ENCODE measurements around the gene TMEM59L. TPM values are rescaled to one million over a fixed set of nuclear protein-coding genes. Genes with fewer than 3 reads are reported as not detected.

TMEM59L gene
- total RNA-seq, 2 donors from 2014 or later = 0.66 to 2.1 TPM

GRCh38 chr19:18660051-18660910 lies 47.6 kb downstream of the TMEM59L start:
- ATAC-seq = peak; percentile 51
- Histone ChIP-seq H3K9me3 (no peaks in the 10 kb centered on the region), H3K4me1 (no peaks in the 10 kb centered on the region), H3K36me3 (replicated peaks in 1 of 2; ENCODE audit: insufficient read depth in 1 of 2, low read depth in 2 of 2) (peaks cover 0 to 1% of the 10 kb centered on the region in 2 donors), H3K27ac (peak overlapping the region in 3 of 4 donors; percentile 39 to 73 (median 55)), H3K4me3 (no peak overlapping the region), H3K27me3 (no peaks in the 10 kb centered on the region)
- DNase-seq = peak in 3 of 4 donors; percentile 27 to 49 (median 41)
- intact Hi-C loops (cut with DNase I) = no loop called here
- 84 to 86% methylated on average over 20 to 32 of the region's 37 CpGs for WGBS, 2 donors
- no peak for TF ChIP-seq POLR2A (IDR thresholded peaks at IDR 0.05)
- no peak for TF ChIP-seq CTCF (IDR thresholded peaks at IDR 0.05)

- no peak for DNase-seq
- peaks cover 0 to 3% of the 10 kb centered on the region in 2 donors for H3K36me3 ChIP-seq (replicated peaks in 1 of 2; ENCODE audit: insufficient read depth in 1 of 2, low read depth in 2 of 2)
- peak overlapping the region in 1 of 4 donors; percentile 55 for H3K27ac ChIP-seq
- TF ChIP-seq CTCF (IDR thresholded peaks at IDR 0.05) (no peak), POLR2A (IDR thresholded peaks at IDR 0.05) (no peak)
- no peaks in the 10 kb centered on the region for H3K9me3 ChIP-seq
- 91 to 100% methylated on average over 4 to 10 of the region's 10 CpGs for WGBS, 2 donors
- intact Hi-C loops (cut with DNase I) = no loop called here
- H3K4me1 ChIP-seq = no peaks in the 10 kb centered on the region
- H3K4me3 ChIP-seq = no peak overlapping the region
- no peaks in the 10 kb centered on the region for H3K27me3 ChIP-seq
- peak; percentile 8 for ATAC-seq
These were observed 48.4 kb downstream of the TMEM59L start for GRCh38 chr19:18660939-18661670.

- Histone ChIP-seq H3K36me3 (replicated peaks in 1 of 2; ENCODE audit: insufficient read depth in 1 of 2, low read depth in 2 of 2) (peaks cover 0 to 10% of the 10 kb centered on the region in 2 donors), H3K27ac (no peak overlapping the region), H3K9me3 (no peaks in the 10 kb centered on the region), H3K27me3 (no peaks in the 10 kb centered on the region), H3K4me1 (no peaks in the 10 kb centered on the region), H3K4me3 (no peak overlapping the region)
- ATAC-seq = no peak
- no peak for TF ChIP-seq POLR2A (IDR thresholded peaks at IDR 0.05)
- TF ChIP-seq CTCF (IDR thresholded peaks at IDR 0.05) = no peak
- intact Hi-C loops (cut with DNase I) = no loop called here
- 83% methylated on average over 7 to 15 of the region's 15 CpGs for WGBS, 2 donors
- no peak for DNase-seq
These were observed 50.5 kb downstream of the TMEM59L start for GRCh38 chr19:18662972-18663732.

DNA sequence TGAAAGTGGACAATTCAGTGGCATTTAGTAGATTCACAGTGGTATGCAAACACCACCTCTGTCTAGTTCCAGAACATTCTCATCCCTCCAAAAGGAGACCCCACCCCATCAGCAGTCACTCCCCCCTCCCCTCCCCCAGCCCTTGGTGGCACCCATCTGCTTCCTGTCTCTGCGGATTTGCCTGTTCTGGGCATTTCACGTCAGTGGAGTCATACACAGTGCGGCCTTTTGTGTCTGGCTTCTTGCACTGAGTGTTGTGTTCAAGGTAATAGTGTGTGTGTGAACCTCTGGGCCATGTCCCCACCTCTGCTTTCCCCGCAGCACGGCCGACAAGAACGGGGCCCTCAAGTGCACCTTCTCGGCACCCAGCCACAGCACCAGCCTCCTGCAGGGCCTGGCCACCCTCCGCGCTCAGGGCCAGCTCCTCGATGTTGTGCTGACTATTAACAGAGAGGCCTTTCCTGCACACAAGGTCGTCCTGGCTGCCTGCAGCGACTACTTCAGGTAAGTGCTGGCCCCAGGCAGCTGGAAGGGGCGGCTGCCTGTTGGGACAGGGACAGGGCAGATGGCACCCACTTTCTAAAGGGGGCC lies 51.4 kb downstream of the TMEM59L start:
- intact Hi-C loops (cut with DNase I) = no loop called here
- ATAC-seq = no peak
- H3K4me3 ChIP-seq = no peak overlapping the region
- no peak for DNase-seq
- peaks cover 0 to 17% of the 10 kb centered on the region in 2 donors for H3K36me3 ChIP-seq (replicated peaks in 1 of 2; ENCODE audit: insufficient read depth in 1 of 2, low read depth in 2 of 2)
- H3K27me3 ChIP-seq = no peaks in the 10 kb centered on the region
- TF ChIP-seq CTCF (IDR thresholded peaks at IDR 0.05) (no peak), POLR2A (IDR thresholded peaks at IDR 0.05) (no peak)
- 79 to 81% methylated on average over 12 to 14 of the region's 14 CpGs for WGBS, 2 donors
- H3K9me3 ChIP-seq = no peaks in the 10 kb centered on the region
- H3K27ac ChIP-seq = no peak overlapping the region
- no peaks in the 10 kb centered on the region for H3K4me1 ChIP-seq

Data from body of pancreas (tissue), 4 donors.